ENCODE measurements around the gene ADAMTS9.

Gene ADAMTS9

GRCh38 chr3:64616953-64617352 is 70.8 kb downstream of the ADAMTS9 start:
- no peak for ATAC-seq

GRCh38 chr3:64612916-64613526 is 74.8 kb downstream of the ADAMTS9 start:
- no peak for ATAC-seq

- no peak for ATAC-seq
Measured at GRCh38 chr3:64612082-64612860, 75.5 kb downstream of the ADAMTS9 start.

- no peak for ATAC-seq
Measured at GRCh38 chr3:64608741-64609140, 79.1 kb downstream of the ADAMTS9 start.

GRCh38 chr3:64607032-64607551 is 80.7 kb downstream of the ADAMTS9 start:
- no peak for ATAC-seq

GRCh38 chr3:64604313-64604712 is 83.5 kb downstream of the ADAMTS9 start:
- no peak for ATAC-seq

GRCh38 chr3:64601824-64602223 is 86.0 kb downstream of the ADAMTS9 start:
- no peak for ATAC-seq

GRCh38 chr3:64600246-64600950 is 87.4 kb downstream of the ADAMTS9 start:
- ATAC-seq, result no peak

- no peak for ATAC-seq
Measured at GRCh38 chr3:64599651-64600050, 88.1 kb downstream of the ADAMTS9 start.

GRCh38 chr3:64595253-64595694 is 92.5 kb downstream of the ADAMTS9 start:
- ATAC-seq, result no peak

GRCh38 chr3:64594134-64594533 is 93.7 kb downstream of the ADAMTS9 start:
- no peak for ATAC-seq

- ATAC-seq, result no peak
Measured at GRCh38 chr3:64593350-64593749, 94.5 kb downstream of the ADAMTS9 start.

GRCh38 chr3:64591615-64592014 is 96.2 kb downstream of the ADAMTS9 start:
- ATAC-seq, result no peak

GRCh38 chr3:64588380-64588779 is 99.4 kb downstream of the ADAMTS9 start:
- ATAC-seq, result no peak

GRCh38 chr3:64586952-64587351 is 100.8 kb downstream of the ADAMTS9 start:
- ATAC-seq, result no peak

- ATAC-seq, result no peak
Measured at GRCh38 chr3:64584179-64584578, 103.6 kb downstream of the ADAMTS9 start.

- ATAC-seq, result no peak
Measured at GRCh38 chr3:64578797-64579196, 109.0 kb downstream of the ADAMTS9 start.

- no peak for ATAC-seq
Measured at GRCh38 chr3:64578062-64578770, 109.6 kb downstream of the ADAMTS9 start.

GRCh38 chr3:64576211-64576775 is 111.5 kb downstream of the ADAMTS9 start:
- ATAC-seq, result no peak

- no peak for ATAC-seq
Measured at GRCh38 chr3:64575211-64575844, 112.5 kb downstream of the ADAMTS9 start.

GRCh38 chr3:64574194-64574593 is 113.6 kb downstream of the ADAMTS9 start:
- no peak for ATAC-seq

- no peak for ATAC-seq
Measured at GRCh38 chr3:64571982-64572381, 115.8 kb downstream of the ADAMTS9 start.
